GM08714 (cell line): ENCODE measurements around the gene C2CD4C.
"Not testable (repeated sequence)": the region's sequence is repeated elsewhere in the genome, so short reads cannot be mapped to it uniquely, and the experiment has no call there.

ENCODE experiments used
- H3K4me3 ChIP-seq: fragments of 200-500 bp; sonication (Bioruptor generic); 2 replicates; pipeline ENCODE4 v1.5.1; 2014; ENCODE audit warnings: mild to moderate bottlenecking, low read length, inconsistent platforms
- ZNF274 ChIP-seq: IDR thresholded peaks from 2 replicates; pipeline ENCODE4 v1.6.1; 2012; ENCODE audit warnings: mild to moderate bottlenecking, low read depth, low read length

C2CD4C gene

DNA sequence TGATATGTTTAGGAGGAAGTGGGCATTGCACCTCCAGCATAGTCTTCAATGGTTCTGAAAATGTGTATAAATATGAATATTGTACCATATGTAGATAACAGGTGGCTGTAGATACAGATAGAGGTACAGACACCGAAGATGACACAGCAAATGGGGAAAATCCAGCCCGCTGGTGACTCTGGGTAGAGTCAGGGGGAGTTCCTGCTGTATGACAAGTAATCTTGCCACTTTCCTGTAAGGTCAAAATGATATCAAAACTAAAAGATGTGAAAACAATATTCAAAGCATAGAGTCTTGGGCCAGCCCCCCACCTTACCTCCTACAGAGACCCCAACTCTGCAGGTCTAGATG lies 17.8 kb downstream of the C2CD4C start:
- no peak for TF ChIP-seq ZNF274

DNA sequence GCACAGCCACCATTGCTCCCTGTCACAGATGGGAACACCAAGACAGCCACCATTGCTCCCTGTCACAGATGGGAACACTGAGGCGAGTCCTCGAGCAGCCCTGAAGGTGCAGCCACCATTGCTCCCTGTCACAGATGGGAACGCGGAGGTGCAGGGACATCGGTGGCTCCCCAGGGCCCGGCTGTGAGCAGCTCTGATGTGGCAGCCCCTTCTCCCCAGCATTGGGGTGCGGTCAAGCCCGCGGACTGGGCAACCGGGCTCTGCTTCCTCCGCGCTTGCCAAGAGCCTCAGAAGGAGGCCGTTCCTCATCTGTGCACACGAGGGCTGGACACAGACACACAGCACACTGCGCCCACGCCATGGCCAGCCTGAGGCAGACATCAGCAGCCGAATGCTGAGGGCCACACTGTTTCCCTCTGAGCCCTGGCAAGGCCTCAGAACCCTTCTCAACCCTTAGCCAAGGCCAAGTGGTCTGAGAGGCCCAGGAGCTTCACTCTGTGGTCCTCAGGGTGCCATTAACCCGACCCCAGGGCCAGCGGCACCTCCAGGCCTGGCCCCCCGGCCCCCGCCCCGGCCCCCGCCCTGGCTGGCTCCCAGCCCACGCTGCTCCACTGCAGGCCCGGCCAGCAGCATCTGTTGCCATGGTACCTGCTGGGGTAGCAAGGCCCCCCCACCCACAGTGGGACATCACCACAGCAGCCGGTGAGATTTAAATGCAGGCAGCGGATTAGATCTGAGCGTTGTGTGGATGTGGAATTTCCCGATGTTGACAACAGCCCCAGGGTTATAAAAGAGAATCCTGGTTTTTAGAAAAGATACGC lies 18.4 kb downstream of the C2CD4C start:
- H3K4me3 ChIP-seq: no peak overlapping the region
- no peak for TF ChIP-seq ZNF274

More for the DNA sequence above, 17.8 kb downstream of the C2CD4C start:
- H3K4me3 ChIP-seq: no peak overlapping the region

DNA sequence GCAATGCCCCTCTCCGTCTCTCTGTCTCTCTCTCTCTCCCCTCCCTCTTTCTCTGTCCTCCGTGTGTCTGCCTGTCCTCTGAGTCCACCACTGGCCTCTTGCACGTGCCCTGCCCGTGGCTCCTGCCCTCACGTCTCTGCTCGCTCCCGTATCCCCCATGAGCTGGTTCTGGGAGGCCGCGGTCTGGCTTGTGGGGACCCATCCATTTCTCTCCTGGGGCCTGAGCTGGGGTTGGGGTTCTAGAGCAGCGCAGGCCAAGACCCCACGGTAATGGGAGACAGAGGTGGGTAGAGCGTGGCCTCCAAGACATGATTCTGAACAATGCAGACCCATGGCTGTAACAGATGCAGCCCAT lies 19.0 kb downstream of the C2CD4C start:
- no peak overlapping the region for H3K4me3 ChIP-seq
- TF ChIP-seq ZNF274: no peak

DNA sequence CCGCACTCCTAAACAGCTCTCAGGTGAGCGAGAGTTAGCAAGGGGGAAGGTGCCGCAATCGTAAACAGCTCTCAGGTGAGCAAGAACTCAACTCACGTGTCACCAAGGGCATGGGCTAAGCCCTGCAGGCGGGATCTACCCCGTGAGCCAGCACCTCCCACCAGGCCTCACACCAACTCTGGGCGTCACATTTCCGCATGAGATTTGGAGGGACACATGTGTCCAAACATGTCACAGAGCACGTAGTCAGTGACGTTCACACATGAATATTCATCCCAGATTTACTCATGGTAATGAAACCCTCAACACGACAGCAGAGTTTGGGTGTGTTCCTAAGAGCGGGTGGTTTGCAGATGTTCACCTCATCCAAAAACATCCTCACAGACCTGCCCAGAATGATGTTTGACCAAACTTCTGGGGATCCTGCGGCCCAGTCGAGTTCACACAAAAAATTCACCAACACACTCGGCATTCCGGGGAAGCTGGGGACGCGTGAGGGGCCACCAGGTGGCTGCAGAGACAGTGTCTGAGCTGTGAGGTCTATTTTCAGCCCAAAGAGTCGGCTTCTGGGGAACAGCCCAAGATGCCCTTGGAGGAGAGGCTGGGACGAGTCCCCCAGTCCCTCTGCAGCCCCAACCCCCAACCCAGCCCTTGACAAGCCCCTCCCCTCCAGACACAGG lies 19.6 kb downstream of the C2CD4C start:
- no peak overlapping the region for H3K4me3 ChIP-seq
- TF ChIP-seq ZNF274: no peak

DNA sequence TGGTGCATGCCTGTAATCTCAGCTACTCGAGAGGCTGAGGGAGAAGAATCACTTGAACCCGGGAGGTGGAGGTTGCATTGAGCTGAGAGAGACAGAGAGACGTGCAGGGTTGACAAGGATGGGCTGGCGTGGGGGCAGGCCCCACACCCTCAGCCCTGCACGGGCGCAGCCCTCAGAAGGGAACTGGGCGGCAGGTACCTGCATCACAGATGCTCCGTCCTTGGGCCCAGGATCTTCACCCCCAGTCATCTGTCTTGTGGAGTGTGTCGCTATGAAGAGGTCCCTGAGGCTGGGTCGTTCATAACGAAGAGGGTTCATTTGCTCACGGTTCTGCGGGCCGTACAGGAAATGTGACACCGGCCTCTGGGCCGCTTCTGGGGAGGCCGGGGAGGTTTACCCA lies 20.3 kb downstream of the C2CD4C start:
- no peak overlapping the region for H3K4me3 ChIP-seq
- no peak for TF ChIP-seq ZNF274

DNA sequence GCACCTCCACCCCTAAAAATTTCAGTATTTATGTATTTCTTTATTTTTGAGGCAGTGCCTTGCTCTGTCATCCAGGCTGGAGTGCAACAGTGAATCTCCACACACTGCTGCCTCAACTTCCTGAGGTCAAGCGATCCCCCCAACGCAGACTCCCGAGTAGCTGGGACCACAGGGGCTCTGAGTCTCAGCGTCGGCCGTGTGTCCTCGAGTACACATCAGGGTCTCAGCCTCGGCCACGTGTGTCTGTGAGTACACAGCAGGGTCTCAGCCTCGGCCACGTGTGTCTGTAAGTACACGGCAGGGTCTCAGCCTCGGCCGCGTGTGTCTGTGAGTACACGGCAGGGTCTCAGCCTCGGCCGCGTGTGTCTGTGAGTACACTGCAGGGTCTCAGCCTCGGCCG lies 21.2 kb downstream of the C2CD4C start:
- no peak overlapping the region for H3K4me3 ChIP-seq
- TF ChIP-seq ZNF274: no peak

DNA sequence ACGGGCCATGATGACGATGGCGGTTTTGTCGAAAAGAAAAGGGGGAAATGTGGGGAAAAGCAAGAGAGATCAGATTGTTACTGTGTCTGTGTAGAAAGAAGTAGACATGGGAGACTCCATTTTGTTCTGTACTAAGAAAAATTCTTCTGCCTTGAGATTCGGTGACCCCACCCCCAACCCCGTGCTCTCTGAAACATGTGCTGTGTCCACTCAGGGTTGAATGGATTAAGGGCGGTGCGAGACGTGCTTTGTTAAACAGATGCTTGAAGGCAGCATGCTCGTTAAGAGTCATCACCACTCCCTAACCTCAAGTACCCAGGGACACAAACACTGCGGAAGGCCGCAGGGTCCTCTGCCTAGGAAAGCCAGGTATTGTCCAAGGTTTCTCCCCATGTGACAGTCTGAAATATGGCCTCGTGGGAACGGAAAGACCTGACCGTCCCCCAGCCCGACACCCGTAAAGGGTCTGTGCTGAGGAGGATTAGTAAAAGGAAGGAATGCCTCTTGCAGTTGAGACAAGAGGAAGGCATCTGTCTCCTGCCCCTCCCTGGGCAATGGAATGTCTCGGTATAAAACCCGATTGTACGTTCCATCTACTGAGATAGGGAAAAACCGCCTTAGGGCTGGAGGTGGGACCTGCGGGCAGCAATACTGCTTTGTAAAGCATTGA lies 22.2 kb downstream of the C2CD4C start:
- not testable (repeated sequence) for H3K4me3 ChIP-seq

DNA sequence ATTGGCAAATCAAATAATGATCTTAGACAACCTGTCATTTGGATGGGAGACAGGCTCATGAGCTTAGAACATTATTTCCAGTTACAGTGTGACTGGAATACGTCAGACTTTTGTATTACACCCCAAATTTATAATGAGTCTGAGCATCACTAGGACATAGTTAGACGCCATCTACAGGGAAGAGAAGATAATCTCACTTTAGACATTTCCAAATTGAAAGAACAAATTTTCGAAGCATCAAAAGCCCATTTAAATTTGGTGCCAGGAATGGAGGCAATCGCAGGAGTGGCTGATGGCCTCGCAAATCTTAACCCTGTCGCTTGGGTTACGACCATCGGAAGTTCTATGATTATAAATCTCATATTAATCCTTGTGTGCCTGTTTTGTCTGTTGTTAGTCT lies 22.8 kb downstream of the C2CD4C start:
- not testable (repeated sequence) for H3K4me3 ChIP-seq

DNA sequence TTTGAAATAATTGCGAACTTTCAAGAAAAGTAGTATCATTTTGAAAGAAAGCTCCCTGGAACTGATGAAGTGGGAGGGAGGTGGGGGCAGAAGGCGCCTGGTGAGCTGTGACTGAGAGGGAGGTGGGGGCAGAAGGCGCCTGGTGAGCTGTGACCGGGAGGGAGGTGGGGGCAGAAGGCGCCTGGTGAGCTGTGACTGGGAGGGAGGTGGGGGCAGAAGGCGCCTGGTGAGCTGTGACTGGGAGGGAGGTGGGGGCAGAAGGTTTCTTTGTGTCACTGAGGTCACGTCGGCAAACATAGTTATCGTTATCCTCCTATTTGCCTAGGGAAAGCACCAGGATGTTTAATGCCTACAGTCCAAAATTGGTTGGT lies 24.2 kb downstream of the C2CD4C start:
- no peak overlapping the region for H3K4me3 ChIP-seq
- TF ChIP-seq ZNF274: no peak

DNA sequence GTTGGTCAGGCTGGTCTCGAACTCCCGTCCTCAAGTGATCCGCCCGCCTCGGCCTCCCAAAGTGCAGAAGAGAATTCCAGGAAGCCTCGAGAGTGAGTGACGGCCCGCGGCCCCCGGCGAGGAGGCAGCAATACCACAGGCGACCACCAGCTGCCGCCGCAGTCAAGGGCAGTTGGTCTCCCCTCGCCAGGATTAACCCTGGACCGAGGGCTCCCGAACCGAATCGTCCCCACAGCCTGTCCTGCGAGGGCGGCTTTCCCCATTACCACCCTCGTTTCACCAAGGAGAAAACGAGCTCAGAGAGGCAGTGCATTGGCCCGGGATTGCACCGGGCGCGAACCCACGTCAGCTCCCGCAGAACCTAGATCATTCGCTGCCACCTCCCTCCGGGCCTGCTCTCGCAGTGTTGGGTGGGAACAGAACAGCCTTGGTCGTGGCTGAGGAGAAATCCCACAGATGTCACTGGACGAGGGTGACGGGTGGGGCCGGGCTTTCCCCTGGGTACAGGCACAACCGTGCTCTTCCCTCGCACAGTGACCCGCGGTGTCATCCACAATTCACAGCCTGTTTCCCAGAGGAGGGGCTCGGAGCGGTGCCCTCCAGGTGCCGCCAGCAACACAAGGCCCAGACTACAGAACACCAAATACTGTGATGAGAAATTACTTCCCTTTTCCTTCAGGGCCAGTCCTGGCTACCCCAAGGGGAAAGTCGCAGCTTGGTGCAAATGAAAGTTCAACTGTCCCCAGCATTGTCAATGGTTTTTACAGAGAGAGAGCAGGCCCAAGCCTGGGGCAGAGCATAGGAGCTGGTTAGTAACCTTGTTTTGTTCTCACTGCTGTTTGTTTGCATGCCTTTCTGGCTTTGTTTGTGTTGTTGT lies 24.8 kb downstream of the C2CD4C start:
- no peak overlapping the region for H3K4me3 ChIP-seq
- TF ChIP-seq ZNF274: no peak

DNA sequence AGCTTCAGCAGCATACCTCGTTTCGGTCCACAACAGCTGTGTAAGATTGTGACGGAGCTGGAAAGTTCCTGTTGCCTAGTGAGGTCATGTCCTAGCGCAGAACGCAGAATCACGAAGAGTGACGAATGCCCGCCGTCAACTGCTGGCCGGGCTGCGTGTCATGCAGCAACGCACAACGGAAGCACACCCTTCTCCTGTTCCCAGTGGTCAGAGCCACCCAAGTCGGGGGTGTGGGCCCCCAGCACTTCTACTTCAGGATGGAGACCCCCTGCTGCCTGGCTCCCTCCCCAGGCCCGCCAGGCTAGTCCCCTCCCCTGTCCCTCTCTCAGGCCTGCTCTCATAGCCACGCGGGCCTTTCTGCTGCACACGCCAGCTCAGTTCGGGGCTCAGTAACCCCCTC lies 25.9 kb downstream of the C2CD4C start:
- H3K4me3 ChIP-seq: no peak overlapping the region
- TF ChIP-seq ZNF274: no peak

DNA sequence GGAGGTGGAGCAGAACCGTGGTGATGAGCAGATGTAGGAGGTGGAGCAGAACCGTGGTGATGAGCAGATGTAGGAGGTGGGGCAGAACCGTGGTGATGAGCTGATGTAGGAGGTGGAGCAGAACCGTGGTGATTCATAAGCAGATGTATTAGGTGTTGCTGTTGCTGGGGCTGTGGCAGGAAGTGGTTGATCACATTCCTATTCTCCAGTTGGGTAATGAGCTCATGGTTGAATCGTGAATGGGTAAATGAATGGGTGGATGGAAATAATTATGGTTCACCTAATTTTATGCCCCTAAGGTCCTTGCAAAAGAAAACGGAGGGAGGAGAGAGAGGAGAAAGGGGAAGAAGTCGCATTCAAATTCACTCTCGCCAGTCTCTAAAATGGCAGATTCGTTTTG lies 26.4 kb downstream of the C2CD4C start:
- not testable (repeated sequence) for H3K4me3 ChIP-seq

DNA sequence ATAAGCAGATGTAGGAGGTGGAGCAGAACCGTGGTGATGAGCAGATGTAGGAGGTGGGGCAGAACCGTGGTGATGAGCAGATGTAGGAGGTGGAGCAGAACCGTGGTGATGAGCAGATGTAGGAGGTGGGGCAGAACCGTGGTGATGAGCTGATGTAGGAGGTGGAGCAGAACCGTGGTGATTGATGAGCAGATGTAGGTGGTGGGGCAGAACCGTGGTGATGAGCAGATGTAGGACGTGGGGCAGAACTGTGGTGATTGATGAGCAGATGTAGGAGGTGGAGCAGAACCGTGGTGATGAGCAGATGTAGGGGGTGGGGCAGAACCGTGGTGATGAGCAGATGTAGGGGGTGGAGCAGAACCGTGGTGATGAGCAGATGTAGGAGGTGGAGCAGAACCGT lies 27.0 kb downstream of the C2CD4C start:
- not testable (repeated sequence) for H3K4me3 ChIP-seq

DNA sequence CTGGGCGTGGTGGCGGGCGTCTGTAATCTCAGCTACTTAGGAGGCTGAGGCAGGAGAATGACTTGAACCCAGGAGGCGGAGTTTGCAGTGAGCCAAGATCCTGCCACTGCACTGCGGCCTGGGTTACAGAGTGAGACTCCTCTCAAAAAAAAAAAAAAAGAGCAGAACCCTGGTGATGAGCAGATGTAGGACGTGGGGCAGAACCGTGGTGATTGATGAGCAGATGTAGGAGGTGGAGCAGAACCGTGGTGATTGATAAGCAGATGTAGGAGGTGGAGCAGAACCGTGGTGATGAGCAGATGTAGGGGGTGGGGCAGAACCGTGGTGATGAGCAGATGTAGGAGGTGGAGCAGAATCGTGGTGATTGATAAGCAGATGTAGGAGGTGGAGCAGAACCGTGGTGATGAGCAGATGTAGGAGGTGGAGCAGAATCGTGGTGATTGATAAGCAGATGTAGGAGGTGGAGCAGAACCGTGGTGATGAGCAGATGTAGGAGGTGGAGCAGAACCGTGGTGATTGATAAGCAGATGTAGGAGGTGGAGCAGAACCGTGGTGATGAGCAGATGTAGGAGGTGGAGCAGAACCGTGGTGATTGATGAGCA lies 28.2 kb downstream of the C2CD4C start:
- H3K4me3 ChIP-seq: not testable (repeated sequence)
